Activated CD8-positive, alpha-beta memory T cell treated with anti-CD3 and anti-CD28 coated beads, Interleukin-2, amount 50 U/mL, for 4 hours (primary cell): ENCODE results near the gene PRR16.

Experiments used
- DNase-seq: peaks from one replicate; pipeline ENCODE4 v3.0.0-alpha.2; 2020

Gene PRR16

DNA sequence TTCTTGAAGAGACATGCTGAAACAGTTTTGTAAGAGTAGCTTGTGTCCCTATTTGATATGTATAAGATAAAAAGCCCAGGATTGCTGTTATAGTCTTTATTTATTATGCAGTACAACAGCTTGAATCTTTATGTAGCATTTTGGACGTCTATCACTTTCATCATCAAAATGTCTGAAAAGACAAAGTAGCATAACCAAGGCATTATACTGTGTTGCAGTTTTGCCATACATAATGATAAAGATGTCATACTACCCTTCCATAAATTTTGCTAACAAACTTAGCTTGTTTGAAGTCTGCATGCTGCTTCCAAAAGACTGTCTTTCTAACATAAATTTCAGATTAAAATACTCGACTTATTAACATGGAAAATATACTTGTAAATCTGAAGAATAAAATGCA lies 127.8 kb downstream of the PRR16 start:
- DNase-seq, result no peak

DNA sequence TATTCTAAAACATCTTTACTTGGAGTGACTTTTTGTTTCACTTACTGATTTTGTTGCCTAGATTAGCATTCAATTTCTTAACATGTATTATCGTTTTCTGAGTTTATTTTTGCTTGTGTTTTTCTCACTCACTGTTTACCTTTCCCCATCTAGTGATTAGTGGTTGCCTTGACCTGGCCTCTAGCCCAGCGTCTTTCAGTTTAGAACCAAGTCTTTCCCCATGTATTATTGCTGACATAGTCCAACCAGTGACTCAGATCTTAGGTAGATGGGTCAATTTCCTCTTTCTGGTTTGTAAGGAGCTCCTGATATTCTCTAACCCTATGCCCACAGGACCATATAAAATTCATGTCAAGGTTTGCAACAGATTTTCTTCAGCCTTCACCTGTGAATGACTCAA lies 135.5 kb downstream of the PRR16 start:
- DNase-seq, result no peak

DNA sequence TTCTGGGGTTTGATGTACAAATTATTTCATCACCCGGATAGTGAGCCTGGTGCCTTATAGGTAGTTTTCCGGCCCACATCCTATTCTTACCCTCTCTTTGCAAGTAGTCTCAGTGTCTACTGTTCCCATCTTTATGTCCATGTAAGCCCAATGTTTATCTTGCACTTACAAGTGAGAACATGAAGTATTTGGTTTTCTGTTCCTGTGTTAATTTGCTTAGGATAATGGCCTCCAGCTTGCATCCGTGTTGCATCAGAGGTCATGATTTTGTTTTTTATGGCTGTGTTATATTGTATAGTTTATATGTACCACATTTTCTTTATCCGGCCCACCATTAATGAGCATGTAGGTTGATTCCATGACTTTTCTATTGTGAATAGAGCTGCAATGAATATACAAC lies 136.5 kb downstream of the PRR16 start:
- DNase-seq, result no peak

DNA sequence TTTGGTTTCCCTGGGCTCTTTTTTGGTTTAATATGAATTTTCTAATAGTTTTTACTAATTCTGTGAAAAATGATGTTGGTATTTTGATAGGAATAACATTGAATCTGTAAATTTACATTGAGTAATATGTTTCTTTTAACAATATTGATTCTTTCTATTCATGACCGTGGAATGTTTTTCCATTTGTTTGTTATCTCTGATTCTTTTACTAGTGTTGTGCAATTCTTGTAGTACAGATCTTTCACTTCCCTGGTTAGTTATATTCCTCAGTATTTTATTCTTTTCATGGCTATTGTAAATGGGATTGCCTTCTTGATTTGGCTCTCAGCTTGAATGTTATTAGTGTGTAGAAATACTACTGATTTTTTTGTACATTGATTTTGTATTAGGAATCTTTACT lies 137.9 kb downstream of the PRR16 start:
- DNase-seq, result no peak

DNA sequence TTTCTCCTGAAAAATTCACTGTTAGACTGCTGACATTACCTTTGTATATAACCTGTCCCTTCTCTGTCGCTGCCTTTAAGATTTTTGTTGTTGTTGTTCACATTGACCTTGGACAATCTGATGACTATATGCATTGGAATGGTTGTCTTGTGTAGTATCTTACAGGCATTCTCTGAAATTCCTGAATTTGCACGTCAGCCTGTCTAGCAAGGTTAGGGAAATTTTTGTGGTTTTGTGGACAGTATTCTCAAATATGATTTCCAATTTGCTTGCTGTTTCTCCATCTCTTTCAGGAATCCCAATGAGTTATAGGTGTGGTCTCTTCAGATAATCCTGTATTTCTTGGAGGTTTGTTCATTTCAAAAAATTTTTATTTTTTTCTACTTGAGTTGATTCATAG lies 140.8 kb downstream of the PRR16 start:
- no peak for DNase-seq

DNA sequence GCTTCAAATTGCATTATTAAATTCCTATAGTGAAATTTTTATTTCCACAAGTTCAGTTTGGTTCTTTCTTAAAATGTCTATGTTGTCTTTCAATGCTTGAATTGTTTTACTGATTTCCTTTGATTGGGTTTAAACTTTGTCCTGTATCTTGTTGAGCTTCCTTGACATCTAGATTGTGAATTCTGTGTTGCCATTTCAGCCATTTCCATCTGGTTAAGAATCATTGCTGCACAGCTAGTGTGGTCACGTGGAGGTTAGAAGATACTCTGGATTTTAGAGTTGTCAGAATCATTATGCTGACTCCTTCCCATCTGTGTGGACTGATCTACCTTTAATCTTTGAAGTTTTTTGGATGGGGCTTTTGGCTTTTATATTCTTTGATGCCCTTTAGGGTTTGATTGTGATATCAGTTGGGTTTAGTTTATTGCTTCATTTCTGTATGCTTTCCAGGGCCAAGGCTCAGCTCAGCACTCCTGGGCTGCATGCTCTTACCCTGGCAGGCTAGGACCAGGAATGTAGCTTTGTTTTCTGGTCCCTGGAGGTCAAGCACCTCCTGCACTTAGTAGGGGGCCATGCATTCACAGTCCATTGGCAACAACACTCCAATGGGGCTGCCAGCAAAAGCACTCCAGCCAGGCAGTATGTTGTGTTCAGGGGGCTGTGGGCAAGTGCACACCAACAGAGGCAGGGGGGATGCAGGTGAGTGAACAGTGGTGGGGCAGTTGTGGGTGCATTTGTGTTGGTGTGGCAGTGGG lies 141.4 kb downstream of the PRR16 start:
- DNase-seq, result no peak

DNA sequence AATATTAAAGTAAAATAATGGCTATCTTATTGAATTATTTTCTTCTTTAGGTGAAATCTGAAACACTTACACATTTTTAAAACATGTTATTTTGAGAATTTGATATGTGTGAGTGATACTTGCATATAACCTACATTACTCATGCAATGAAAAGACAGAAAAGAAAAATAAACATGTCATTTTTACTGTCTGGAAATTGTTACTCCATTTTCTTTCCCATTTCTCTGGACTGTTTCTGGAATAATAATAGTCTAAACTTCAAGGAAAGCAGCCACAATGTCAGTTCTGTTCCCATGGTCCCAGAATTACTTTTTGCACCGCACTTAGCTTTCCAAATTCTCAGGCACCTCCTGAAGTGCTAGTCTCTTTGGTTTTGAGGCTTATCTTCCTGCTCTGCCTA lies 145.5 kb downstream of the PRR16 start:
- DNase-seq, result no peak

DNA sequence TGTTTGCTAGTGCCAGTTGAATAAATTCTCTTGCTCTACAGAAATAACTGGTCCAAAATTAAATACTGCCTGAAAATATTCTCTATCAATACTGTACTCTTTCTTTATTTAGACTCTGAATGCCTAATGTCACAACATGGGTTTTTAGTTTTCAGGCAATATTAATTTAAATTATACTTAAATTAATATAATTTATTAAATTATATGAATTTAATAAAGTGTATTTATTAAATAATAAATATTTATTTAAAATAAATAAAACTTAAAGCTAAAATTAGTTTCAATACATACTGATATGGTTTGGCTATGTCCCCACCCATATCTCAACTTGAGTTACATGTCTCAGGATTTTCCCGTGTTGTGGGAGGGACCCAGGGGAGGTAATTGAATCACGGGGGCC lies 146.0 kb downstream of the PRR16 start:
- DNase-seq, result no peak

DNA sequence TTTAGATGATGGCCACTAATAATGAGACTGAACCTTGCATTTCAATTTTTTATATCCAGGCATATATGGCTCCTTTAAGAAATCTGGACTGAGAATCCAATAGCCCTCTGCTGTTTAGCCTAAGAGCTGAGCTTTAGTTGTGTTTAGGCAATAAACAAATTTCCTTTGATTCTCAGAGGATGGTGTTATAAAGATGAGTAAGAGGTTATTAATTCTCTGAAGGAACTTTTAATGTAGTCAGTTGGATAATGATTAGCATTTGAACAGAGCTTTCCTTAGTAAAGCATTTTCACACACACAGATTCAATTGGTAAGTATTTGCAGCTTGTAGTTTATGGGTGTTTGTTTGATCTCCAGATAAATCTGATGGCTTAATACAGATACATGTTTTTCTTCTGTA lies 149.6 kb downstream of the PRR16 start:
- no peak for DNase-seq

DNA sequence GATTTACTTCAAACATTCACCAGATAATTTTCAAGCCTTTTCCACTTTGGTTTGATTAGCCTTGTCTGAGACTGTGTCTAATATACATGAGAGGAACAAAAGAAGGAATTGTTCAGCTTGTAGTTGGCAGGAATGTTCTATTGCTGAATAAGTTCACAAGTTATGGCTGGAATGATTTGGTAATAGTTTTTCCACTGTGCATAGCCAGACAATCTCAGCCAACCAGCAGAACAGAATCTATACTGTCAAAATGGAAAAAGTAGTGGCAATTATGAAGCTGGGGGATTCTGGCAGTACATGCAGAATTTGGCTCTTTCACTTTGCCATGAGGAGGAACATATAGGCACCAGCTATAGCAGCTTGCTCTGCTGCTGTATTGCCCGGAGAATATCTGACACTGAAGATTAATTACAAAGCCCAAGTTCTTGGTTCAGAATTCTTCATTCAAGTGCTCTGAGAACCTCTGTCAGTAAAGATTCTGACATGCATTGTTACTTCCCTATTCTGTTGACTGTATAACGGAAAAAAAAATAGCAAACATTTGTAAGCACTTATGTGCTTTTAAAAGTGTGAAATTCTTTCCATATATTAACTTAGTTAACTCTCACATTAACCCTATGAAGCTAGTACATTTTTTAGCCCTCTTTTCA lies 150.6 kb downstream of the PRR16 start:
- no peak for DNase-seq

DNA sequence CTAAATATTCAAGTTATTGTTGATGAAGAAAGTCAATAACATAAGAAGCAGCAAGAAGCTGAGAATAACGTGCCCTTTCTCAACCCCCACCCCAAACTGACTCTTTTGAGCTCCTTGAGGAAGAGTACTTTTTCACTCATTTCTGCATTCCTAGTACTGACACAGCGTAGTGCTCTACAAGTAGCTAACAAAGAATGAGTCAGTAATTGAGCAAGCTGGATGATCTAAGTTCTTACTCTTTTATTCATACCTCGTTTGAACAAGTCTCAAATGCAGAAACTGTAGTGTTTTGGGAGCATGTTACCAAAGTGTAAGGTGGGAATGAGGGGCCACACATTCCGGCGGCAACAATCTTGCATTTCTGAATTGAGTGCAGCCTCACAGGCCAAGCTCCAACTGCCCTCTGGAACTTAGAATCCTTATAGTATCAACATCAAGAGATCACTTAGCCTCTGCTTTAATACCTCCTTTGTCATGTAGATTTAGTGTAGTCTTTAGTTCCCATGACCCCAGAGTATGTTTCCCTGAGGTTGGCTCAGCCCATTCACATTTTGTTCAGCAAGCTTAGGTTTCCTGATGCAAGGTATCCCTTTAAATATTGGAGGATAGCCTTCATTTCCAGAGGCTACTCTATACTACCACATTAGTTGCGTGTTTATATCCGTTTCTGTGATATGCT lies 152.0 kb downstream of the PRR16 start:
- no peak for DNase-seq

DNA sequence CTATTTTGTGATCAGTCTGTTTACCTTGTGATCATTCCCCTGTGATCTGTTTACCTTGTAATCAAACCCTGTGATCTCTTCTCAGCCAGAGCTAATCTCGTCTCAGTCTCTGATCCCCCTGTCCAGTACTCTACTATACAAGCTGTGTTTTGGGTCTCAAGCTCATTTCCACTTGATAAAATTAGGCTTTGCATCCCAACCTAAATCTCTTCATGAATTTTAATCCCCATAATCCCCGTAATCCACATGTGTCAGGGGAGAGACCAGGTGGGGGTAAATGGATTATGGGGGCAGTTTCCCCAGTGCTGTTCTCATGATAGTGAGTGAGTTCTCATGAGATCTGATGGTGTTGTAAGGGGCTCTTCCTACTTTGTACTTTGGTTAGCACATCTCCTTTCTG lies 157.2 kb downstream of the PRR16 start:
- no peak for DNase-seq

DNA sequence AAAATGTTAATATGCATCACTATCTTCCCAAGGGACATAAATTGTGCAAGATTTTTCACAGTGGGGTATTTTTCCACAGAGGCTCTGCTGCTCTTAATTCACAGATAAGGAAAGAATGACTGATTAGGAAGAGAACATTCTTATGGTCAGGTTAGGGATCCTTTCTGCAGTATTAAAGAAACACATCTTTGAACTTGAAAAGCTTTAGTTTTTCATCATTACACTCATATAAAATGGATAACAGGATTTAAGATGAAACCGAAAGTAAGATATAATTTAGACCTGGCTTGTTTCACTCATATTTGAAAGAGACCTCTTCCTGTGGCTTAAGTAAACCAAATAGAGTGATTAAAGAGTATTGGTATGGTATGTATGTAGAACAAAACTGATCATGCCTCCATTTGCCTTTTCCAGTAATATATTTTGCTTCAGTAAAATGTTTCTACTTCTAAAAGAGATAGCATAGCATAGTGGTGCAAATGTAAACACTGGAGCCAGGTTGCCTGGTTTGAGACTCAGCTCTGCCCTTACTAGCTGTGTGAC lies 160.0 kb downstream of the PRR16 start:
- DNase-seq, result no peak

DNA sequence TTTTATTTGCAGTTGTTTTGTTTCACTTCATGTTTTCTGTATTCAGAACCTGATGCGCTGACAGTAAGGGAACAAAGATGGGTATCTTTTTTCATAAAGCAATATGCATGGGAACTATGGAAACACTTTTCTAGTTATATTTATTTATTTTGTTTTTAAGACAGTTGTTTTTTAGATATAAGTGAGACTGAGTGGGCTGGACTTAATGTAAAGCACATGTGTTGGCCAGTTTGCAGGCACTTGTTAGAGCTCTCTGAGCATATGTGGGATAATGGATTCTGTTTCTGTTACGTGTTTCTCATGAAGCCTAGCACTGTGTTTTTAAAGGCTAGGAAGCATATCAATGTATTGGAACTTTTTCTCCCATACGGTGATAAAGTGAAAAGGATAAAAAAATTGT lies 164.1 kb downstream of the PRR16 start:
- DNase-seq, result no peak

DNA sequence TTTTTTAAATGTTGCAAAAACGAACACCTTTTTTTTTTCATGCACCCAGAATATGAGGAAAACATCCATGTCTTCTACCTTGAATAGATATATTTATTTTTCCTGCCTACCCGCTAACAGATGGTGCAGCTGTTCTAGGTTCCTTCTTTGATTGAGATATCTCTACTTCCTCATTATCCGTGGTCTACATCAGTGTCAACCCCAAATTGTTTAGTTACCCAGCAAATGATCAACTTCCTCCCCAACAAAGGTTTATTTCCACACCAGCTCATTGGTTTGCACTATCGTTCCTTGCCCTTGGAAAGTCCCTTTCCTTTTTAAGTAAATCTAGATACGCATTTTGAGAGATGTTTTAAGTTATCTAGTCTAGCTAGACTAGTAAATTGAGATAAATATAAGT lies 166.4 kb downstream of the PRR16 start:
- no peak for DNase-seq

DNA sequence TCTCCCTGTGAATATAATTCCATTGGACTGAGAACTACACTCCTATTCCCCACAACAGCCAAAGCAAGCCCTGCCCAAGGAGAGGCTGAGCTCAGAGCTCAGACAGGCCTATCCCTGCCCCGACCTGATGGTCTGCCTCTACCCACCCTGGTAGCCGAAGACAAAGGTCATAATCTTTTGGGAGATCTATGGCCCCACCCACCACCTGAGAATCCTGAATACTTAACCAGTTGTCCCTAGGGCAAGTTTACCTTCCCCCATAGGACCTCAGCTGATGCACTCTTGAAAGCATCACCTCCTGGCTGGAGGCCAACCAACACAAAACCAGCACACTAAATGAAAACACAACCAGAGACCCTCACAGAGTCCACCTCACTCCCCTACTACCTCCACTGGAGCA lies 167.5 kb downstream of the PRR16 start:
- no peak for DNase-seq

DNA sequence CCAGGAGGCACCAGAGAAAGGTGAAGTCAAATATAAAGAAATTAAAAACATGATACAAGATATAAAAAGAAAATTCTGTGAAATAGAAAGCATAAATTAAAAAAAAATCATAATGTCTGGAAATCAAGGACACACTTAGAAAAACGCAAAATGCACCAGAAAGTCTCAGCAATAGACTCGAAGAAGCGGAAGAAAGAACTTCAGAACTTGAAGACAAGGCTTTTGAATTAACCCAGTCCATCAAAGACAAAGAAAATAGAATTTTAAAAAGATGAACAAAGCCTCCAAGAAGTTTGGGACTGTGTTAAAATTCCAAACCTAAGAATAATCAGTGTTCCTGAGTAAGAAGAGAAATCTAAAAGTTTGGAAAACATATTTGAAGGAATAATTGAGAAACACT lies 168.3 kb downstream of the PRR16 start:
- DNase-seq, result no peak

DNA sequence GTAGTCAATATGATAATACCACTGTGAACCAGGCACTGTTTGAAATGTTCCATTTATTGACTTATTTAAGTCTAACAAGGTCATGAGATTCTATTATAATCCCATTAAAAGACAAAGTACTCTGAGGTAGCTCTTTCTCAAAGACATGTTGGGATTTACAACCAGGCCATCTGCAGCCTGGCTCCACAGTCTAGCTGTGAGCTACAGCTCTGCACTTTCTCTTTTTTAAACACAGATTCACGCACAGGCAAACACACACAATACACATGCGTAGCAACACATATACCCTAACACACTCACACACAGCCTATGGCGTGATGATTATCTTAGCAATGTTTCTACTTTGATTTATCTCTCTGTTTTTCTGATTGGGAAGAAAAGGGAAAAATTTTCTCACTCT lies 174.3 kb downstream of the PRR16 start:
- DNase-seq, result no peak

DNA sequence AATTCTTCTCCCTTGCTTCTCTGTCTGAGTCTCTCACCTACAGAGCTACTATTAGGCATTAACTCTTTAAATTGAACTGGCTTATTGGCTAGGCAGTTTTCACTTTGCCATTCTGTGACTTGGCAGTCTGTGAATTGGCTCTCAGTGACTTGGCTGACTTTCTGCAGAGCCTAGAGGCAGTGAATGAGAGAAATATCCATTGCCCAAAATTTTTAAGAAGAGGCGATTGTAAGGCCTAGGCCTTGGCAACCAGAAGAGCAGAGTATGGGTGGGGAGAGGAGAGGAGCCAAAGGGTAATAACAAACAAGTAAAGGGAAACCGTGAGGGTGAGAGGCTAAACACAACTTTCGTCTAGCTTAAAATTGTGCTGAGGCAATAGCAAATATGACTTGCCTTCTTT lies 176.7 kb downstream of the PRR16 start:
- no peak for DNase-seq

DNA sequence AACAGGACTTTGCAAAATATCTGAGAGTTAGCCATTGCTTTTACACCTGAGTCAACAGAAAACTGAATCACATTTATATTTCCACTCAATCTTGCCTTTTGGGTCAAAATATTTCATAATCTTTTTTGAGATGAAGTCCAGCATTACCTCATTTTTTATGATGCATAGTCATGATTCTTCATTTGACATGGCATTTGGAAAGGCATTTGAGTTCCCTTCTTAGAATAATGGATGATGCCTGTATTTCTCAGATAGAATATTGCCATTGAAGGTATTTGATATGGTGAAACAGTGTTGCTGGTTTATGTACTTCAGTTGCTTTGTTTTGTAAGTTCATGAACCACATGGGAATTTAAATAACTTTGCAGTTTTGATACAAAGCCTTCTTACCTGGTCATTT lies 180.4 kb downstream of the PRR16 start:
- DNase-seq, result no peak

DNA sequence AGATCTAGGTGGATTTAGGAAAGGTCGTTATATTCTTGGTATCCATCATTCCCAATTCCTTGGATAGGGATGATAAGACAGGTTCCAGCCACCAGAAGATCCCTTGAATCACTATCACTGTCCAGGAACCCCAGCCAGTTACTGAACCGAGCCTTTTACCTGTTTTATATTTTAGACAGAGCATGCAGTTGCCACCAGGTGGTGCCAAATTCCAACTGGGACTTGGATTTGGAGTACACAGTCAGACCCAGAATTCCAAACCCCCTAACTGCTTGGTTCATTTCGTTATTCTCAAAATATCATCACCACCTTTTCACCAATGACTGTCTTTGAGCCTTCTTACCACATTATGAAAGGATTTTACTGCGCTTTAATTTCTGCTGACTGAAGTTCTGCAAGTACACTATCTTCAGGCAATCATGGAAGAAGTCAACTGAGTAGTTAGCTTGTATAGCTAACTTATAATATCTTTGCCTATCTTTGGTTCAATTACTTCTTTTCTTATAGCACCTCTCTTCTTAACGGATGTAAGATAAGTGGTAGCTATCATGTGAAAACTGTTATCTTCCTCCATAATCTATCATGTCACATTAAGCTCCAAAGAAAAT lies 191.8 kb downstream of the PRR16 start:
- no peak for DNase-seq

DNA sequence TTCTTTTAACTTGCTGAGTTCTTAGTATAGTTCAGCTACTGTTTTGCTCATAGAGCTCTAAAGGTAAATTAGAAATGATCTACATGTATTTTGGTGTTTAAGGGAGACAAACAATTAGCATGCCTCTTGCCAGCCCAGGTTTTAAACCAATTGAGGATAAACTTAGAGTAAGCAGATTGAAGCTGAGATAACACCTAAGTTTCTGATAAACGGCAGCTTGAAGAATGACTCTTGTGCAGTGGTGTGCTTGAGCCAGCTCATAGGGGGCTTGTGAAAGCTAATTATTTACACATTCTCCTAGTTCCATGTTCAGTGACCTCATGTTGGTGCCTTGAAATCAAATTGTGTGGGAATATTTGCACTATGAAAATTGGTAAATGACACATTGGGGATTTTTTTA lies 193.0 kb downstream of the PRR16 start:
- DNase-seq, result no peak

DNA sequence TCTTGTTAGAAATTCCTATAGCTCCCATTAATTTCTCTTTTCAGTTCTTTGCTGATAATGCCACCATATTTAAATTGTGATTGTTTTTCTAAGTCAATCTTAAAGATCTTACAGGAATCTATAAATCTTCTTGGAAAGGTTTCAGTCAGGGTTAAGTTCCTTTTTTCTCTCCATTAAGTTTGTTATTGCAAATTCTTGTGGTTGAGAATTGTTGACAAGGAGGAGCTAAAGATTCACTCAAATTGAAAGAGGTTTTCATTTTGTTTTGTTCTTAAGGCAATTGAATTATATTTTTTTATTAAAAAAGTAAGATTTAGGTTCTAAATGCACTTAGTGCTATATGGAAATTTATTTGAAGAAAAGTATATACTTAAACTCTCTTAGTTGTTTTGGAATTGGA lies 213.4 kb downstream of the PRR16 start:
- no peak for DNase-seq

DNA sequence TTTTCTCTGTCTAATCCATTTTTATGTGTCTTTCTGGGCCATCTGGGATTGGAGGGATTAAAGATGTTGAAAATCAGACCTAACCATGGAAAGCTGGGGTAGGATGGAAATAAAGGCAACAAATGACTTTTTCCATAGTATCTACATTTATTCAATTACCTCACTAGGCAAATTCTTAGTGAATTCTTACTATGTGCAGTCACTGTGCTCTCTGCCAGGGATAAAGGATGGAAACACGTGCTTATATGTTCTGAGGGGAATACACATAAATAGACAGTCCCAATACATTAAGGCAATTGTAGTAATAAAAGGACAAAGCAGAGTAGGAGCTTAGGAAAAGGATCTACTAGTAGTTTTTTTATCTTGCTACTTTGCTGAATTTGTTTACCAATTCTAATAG lies 214.2 kb downstream of the PRR16 start:
- no peak for DNase-seq
